H9 (cell line): ENCODE data around the gene SIPA1L3. TPM values are rescaled to one million over a fixed set of nuclear protein-coding genes. Genes with fewer than 3 reads are reported as not detected.

ENCODE experiments used
- DNase-seq: peaks from one replicate; pipeline ENCODE4 v3.0.0-alpha.2; 2017
- H2AFZ ChIP-seq: one replicate; pipeline ENCODE4 v1.6.1; 2013; ENCODE audit warnings: mild to moderate bottlenecking, low read length, control low read depth, moderate library complexity
- H2AK5ac ChIP-seq: 2 replicates; pipeline ENCODE4 v1.6.1; 2013; ENCODE audit warnings: low read length, control low read depth, mixed read lengths; ENCODE audit not compliant: insufficient read length
- H2BK120ac ChIP-seq: one replicate; pipeline ENCODE4 v1.6.1; 2013; ENCODE audit warnings: low read depth, mild to moderate bottlenecking, low read length, control low read depth, inconsistent platforms; ENCODE audit not compliant: poor library complexity, severe bottlenecking
- H2BK12ac ChIP-seq: 2 replicates; pipeline ENCODE4 v1.6.1; 2013; ENCODE audit warnings: low read length, control low read depth, mixed read lengths, low read depth; ENCODE audit not compliant: insufficient read length
- H2BK15ac ChIP-seq: 2 replicates; pipeline ENCODE4 v1.6.1; 2013; ENCODE audit warnings: low read depth, low read length, control low read depth
- H2BK20ac ChIP-seq: one replicate; pipeline ENCODE4 v1.6.1; 2013; ENCODE audit warnings: low read depth, mild to moderate bottlenecking, low read length, control low read depth, inconsistent platforms; ENCODE audit not compliant: poor library complexity, severe bottlenecking
- H2BK5ac ChIP-seq: 2 replicates; pipeline ENCODE4 v1.6.1; 2013; ENCODE audit warnings: low read length, control low read depth, mixed read lengths; ENCODE audit not compliant: insufficient read length
- H3K14ac ChIP-seq: 2 replicates; pipeline ENCODE4 v1.6.1; 2013; ENCODE audit warnings: low read length, control low read depth; ENCODE audit not compliant: insufficient read depth
- H3K18ac ChIP-seq: 2 replicates; pipeline ENCODE4 v1.6.1; 2013; ENCODE audit warnings: low read depth, mild to moderate bottlenecking, mixed read lengths, low read length, control low read depth; ENCODE audit not compliant: insufficient read length
- H3K23ac ChIP-seq: 2 replicates; pipeline ENCODE4 v1.6.1; 2013; ENCODE audit warnings: low read length, control low read depth, mixed read lengths, low read depth; ENCODE audit not compliant: insufficient read length
- H3K23me2 ChIP-seq: 2 replicates; pipeline ENCODE4 v1.6.1; 2013; ENCODE audit warnings: low read depth, mild to moderate bottlenecking, mixed read lengths, low read length, control low read depth; ENCODE audit not compliant: insufficient read length, poor library complexity, severe bottlenecking
- H3K27ac ChIP-seq: 2 replicates; pipeline ENCODE4 v1.5.1; 2013; ENCODE audit warnings: low read length, control low read depth, mixed read lengths, low read depth; ENCODE audit not compliant: insufficient read length
- H3K27me3 ChIP-seq: 2 replicates; pipeline ENCODE4 v1.6.1; 2013; ENCODE audit warnings: low read length, control low read depth, inconsistent platforms; ENCODE audit not compliant: insufficient read depth
- H3K4ac ChIP-seq: 2 replicates; pipeline ENCODE4 v1.6.1; 2013; ENCODE audit warnings: low read depth, mild to moderate bottlenecking, control low read depth, inconsistent platforms, low read length, moderate library complexity
- H3K4me1 ChIP-seq: 2 replicates; pipeline ENCODE4 v1.6.1; 2013; ENCODE audit warnings: low read length, control low read depth, inconsistent platforms; ENCODE audit not compliant: insufficient read depth
- H3K4me2 ChIP-seq: 2 replicates; pipeline ENCODE4 v1.6.1; 2013; ENCODE audit warnings: low read length, control low read depth, mixed read lengths; ENCODE audit not compliant: insufficient read length, insufficient read depth
- H3K56ac ChIP-seq: 2 replicates; pipeline ENCODE4 v1.6.1; 2013; ENCODE audit warnings: low read depth, mild to moderate bottlenecking, mixed read lengths, low read length, control low read depth; ENCODE audit not compliant: insufficient read length
- H3K79me1 ChIP-seq: 2 replicates; pipeline ENCODE4 v1.6.1; 2013; ENCODE audit warnings: low read depth, mild to moderate bottlenecking, moderate library complexity, low read length, control low read depth, inconsistent platforms; ENCODE audit not compliant: insufficient read depth, poor library complexity, severe bottlenecking
- H3K79me2 ChIP-seq: 2 replicates; pipeline ENCODE4 v1.6.1; 2013; ENCODE audit warnings: low read length, control low read depth, inconsistent platforms; ENCODE audit not compliant: insufficient read depth
- H3K9ac ChIP-seq: 2 replicates; pipeline ENCODE4 v1.6.1; 2013; ENCODE audit warnings: low read length, control low read depth, mixed read lengths; ENCODE audit not compliant: insufficient read length; ENCODE audit errors: extremely low read depth
- H3K9me3 ChIP-seq: one replicate; pipeline ENCODE4 v1.6.1; 2013; ENCODE audit warnings: low read depth, low read length, inconsistent platforms; ENCODE audit not compliant: control insufficient read depth
- H3T11ph ChIP-seq: one replicate; pipeline ENCODE4 v1.6.1; 2013; ENCODE audit warnings: mild to moderate bottlenecking, low read length, control low read depth, inconsistent platforms
- H4K20me1 ChIP-seq: one replicate; pipeline ENCODE4 v1.6.1; 2013; ENCODE audit not compliant: control insufficient read depth, insufficient read length, insufficient read depth
- H4K5ac ChIP-seq: 2 replicates; pipeline ENCODE4 v1.6.1; 2013; ENCODE audit warnings: low read depth, mild to moderate bottlenecking, mixed read lengths, low read length, control low read depth; ENCODE audit not compliant: insufficient read length
- H4K8ac ChIP-seq: replicated peaks from 2 replicates; pipeline ENCODE4 v1.6.1; 2013; ENCODE audit warnings: low read length, control low read depth, mixed read lengths, low read depth; ENCODE audit not compliant: insufficient read length
- H4K91ac ChIP-seq: 2 replicates; pipeline ENCODE4 v1.6.1; 2013; ENCODE audit warnings: low read depth, mild to moderate bottlenecking, moderate library complexity, mixed read lengths, low read length, control low read depth; ENCODE audit not compliant: insufficient read length
- H3K27ac Mint-ChIP-seq, 3 experiments: 2 replicates in 2 of 3; 3 replicates in 1 of 3; pipeline ENCODE4 v1.8.0; 2020 to 2021; ENCODE audit warnings: mixed read lengths in 3 of 3, mild to moderate bottlenecking in 1 of 3, moderate library complexity in 1 of 3
- H3K27me3 Mint-ChIP-seq: 2 replicates; pipeline ENCODE4 v1.8.0; 2021; ENCODE audit warnings: low read depth, mild to moderate bottlenecking, moderate library complexity, mixed read lengths
- H3K36me3 Mint-ChIP-seq, 3 experiments: 2 replicates in 2 of 3; 3 replicates in 1 of 3; pipeline ENCODE4 v1.8.0; 2020 to 2021; ENCODE audit warnings: low read depth in 3 of 3, mixed read lengths in 3 of 3; ENCODE audit not compliant: insufficient read depth in 1 of 3
- H3K4me1 Mint-ChIP-seq, 2 experiments: 2 replicates each; pipeline ENCODE4 v1.8.0; 2020; ENCODE audit warnings: mixed read lengths in 2 of 2
- H3K4me3 Mint-ChIP-seq, 2 experiments: 2 replicates in 1 of 2; 3 replicates in 1 of 2; pipeline ENCODE4 v1.8.0; 2020 to 2021; ENCODE audit warnings: mild to moderate bottlenecking in 2 of 2, mixed read lengths in 2 of 2, moderate library complexity in 1 of 2
- H3K9me3 Mint-ChIP-seq, 2 experiments: 2 replicates in 1 of 2; 3 replicates in 1 of 2; pipeline ENCODE4 v1.8.0; 2020; ENCODE audit warnings: mild to moderate bottlenecking in 2 of 2, mixed read lengths in 2 of 2, moderate library complexity in 1 of 2
- WGBS: extraction: QIAGEN DNeasy Blood & Tissue Kit; methylation state at CpG from one replicate; pipeline ENCODE4 v1.1.7; 2013; ENCODE audit warnings: missing lambda C conversion rate, low lambda C conversion rate, mixed read lengths; ENCODE audit not compliant: insufficient read length; ENCODE audit errors: extremely low coverage; 5-methylcytosine and 5-hydroxymethylcytosine counted together
- total RNA-seq: library from RNA; stranded (reverse); gene quantifications from 2 replicates; pipeline ENCODE4 v1.2.1, GENCODE V29; 2021
- TF ChIP-seq, protein P1 (sequence below): fragments of 200-600 bp; sonication (generic); conservative IDR thresholded peaks from 3 replicates; pipeline ENCODE4 v1.8.0; 2021; ENCODE audit warnings: antibody characterized with exemption, mild to moderate bottlenecking

SIPA1L3 gene
- total RNA-seq, 1 experiment from 2014 or later, result 40.1 TPM

DNA sequence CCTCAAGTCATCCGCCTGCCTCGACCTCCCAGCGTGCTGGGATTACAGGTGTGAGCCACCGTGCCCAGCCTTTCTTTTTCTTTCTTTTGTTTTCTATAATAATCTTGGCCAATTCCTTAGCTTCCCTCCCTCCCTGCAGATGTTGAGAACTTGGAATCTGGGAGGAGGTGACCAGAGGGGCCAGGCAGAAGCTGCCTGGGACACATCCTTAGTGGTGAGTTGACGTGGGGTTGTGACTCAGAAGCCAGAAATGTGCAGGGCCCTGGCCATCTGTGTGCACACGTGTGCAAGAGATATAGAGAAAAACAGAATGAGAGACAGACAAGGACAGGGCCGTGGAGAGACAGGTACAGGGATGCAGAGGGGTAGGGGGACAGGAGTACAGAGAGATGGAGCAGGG is 154.3 kb downstream of the SIPA1L3 start:
- Mint-ChIP-seq H3K9me3 (no peaks in the 10 kb centered on the region; a peak in 1 of 5 replicates), H3K27ac (peak overlapping the region in 2 of 3 experiments; percentile 1 to 62; a peak in 3 of 7 replicates), H3K4me1 (peaks cover 24% of the 10 kb centered on the region in 2 experiments), H3K4me3 (no peak overlapping the region), H3K36me3 (peaks cover 0 to 2% (median 1%) of the 10 kb centered on the region in 3 experiments; a peak in 2 of 7 replicates), H3K27me3 (no peaks in the 10 kb centered on the region; the same call in 1 of the 2 replicates)
- peaks cover 5% of the 10 kb centered on the region for H3K79me1 ChIP-seq
- no peak overlapping the region for H4K5ac ChIP-seq
- H3K4me2 ChIP-seq, result no peak overlapping the region
- H3K14ac ChIP-seq, result no peak overlapping the region; the same call in 1 of the 2 replicates
- WGBS, result no CpG with 5 or more reads among the region's 7 CpGs
- no peaks in the 10 kb centered on the region for H3K27me3 ChIP-seq
- H3K9me3 ChIP-seq, result no peaks in the 10 kb centered on the region
- no peak overlapping the region for H3T11ph ChIP-seq
- no peak overlapping the region for H2AK5ac ChIP-seq
- H3K27ac ChIP-seq, result no peak overlapping the region
- no peaks in the 10 kb centered on the region for H4K20me1 ChIP-seq
- DNase-seq, result no peak
- no peak overlapping the region; the same call in 1 of the 2 replicates for H3K4ac ChIP-seq
- no peak overlapping the region for H4K8ac ChIP-seq
- H3K56ac ChIP-seq, result no peak overlapping the region
- no peak overlapping the region for H2BK12ac ChIP-seq
- peak overlapping the region; percentile 65; the same call in 1 of the 2 replicates for H2BK15ac ChIP-seq
- no peaks in the 10 kb centered on the region for H3K23me2 ChIP-seq
- no peak overlapping the region for H3K23ac ChIP-seq
- no peak overlapping the region for H2AFZ ChIP-seq
- H2BK5ac ChIP-seq, result no peak overlapping the region
- H3K9ac ChIP-seq, result no peak overlapping the region
- H2BK20ac ChIP-seq, result no peak overlapping the region
- no peak overlapping the region for H4K91ac ChIP-seq
- H3K79me2 ChIP-seq, result 0 out of 2 replicates have a peak, but pooled peaks cover 2% of the 10 kb centered on the region
- TF ChIP-seq, protein P1, sequence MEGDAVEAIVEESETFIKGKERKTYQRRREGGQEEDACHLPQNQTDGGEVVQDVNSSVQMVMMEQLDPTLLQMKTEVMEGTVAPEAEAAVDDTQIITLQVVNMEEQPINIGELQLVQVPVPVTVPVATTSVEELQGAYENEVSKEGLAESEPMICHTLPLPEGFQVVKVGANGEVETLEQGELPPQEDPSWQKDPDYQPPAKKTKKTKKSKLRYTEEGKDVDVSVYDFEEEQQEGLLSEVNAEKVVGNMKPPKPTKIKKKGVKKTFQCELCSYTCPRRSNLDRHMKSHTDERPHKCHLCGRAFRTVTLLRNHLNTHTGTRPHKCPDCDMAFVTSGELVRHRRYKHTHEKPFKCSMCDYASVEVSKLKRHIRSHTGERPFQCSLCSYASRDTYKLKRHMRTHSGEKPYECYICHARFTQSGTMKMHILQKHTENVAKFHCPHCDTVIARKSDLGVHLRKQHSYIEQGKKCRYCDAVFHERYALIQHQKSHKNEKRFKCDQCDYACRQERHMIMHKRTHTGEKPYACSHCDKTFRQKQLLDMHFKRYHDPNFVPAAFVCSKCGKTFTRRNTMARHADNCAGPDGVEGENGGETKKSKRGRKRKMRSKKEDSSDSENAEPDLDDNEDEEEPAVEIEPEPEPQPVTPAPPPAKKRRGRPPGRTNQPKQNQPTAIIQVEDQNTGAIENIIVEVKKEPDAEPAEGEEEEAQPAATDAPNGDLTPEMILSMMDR, result no peak
- peaks cover under 1% of the 10 kb centered on the region; the same call in 1 of the 2 replicates for H3K4me1 ChIP-seq
- no peak overlapping the region for H2BK120ac ChIP-seq
- H3K18ac ChIP-seq, result no peak overlapping the region
